Head of caudate nucleus (tissue), 42 donors: ENCODE results near the gene PCDHA9.
"Not testable (repeated sequence)": the region's sequence is repeated elsewhere in the genome, so short reads cannot be mapped to it uniquely, and the experiment has no call there.

Experiments used
- DNase-seq, 42 donors: peaks; one replicate each; pipeline versions ENCODE4 v3.0.0 to v3.0.0-alpha.2; 2020 to 2021; ENCODE audit warnings: mixed read lengths in 7 of 42
- intact Hi-C: fragments of 100-400 bp; cut with DNase I; formaldehyde crosslinking; loops from one replicate; pipeline ENCODE4 v1.15.0; 2022

The PCDHA9 gene, protein sequence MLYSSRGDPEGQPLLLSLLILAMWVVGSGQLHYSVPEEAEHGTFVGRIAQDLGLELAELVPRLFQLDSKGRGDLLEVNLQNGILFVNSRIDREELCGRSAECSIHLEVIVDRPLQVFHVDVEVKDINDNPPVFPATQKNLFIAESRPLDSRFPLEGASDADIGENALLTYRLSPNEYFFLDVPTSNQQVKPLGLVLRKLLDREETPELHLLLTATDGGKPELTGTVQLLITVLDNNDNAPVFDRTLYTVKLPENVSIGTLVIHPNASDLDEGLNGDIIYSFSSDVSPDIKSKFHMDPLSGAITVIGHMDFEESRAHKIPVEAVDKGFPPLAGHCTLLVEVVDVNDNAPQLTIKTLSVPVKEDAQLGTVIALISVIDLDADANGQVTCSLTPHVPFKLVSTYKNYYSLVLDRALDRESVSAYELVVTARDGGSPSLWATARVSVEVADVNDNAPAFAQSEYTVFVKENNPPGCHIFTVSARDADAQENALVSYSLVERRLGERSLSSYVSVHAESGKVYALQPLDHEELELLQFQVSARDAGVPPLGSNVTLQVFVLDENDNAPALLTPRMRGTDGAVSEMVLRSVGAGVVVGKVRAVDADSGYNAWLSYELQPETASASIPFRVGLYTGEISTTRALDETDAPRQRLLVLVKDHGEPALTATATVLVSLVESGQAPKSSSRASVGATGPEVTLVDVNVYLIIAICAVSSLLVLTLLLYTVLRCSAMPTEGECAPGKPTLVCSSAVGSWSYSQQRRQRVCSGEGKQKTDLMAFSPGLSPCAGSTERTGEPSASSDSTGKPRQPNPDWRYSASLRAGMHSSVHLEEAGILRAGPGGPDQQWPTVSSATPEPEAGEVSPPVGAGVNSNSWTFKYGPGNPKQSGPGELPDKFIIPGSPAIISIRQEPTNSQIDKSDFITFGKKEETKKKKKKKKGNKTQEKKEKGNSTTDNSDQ

DNA sequence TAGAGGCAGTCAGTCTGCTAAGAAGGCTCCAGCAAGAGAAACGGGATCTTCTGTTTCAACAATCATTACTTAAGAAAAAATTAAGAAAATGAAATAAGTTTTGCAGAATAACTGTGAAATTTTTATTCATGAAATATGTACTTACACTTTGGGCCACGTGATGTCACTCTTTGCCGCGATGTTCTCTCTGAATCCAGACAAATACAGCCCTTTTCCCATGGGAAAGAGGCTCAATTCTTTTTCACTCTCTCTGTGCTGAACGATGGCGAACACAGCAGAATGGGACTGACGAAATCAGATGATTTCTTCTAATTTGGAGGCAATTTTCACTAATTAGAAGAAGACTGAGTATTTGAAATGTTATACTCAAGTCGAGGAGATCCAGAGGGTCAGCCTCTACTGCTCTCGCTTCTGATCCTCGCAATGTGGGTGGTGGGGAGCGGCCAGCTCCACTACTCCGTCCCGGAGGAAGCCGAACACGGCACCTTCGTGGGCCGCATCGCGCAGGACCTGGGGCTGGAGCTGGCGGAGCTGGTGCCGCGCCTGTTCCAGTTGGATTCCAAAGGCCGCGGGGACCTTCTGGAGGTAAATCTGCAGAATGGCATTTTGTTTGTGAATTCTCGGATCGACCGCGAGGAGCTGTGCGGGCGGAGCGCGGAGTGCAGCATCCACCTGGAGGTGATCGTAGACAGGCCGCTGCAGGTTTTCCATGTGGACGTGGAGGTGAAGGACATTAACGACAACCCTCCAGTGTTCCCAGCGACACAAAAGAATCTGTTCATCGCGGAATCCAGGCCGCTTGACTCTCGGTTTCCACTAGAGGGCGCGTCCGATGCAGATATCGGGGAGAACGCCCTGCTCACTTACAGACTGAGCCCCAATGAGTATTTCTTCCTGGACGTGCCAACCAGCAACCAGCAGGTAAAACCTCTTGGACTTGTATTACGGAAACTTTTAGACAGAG lies at the start of gene PCDHA9:
Gene PCDHA9 (plus strand): TSS at position 244 of the 964 bp plus-strand sequence. CDS start 114 bp downstream, at position 358.
- intact Hi-C loops: not testable (repeated sequence)

DNA sequence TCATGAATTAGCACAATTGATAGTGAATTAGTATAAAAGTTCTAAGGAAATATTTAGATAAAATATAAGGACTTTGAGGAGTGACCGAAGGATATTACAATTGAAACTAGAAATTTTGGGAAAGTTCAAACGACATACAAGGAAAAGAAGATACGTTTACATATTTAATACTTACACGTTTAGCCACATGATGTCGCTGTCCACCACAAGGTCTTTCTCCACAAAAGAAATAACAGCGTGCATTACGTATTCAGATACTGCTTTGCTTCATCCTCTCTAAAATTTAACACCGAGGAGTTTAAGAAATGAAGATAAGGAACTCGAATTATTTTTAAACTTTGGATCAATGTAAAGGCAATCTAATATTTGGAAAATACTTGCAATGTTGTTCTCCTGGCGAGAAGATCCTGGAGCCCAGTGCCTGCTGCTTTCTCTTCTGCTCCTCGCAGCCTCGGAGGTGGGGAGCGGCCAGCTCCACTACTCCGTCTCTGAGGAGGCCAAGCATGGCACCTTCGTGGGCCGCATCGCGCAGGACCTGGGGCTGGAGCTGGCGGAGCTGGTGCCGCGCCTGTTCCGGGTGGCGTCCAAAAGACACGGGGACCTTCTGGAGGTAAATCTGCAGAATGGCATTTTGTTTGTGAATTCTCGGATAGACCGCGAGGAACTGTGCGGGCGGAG lies 47.2 kb upstream of the PCDHA9 start, which contains the start of gene PCDHA3:
Gene PCDHA3 (plus strand): TSS at position 242 of the 678 bp plus-strand sequence.
- DNase-seq: peak in 5 of 42 donors; percentile 31 to 79 (median 50)
- intact Hi-C loops: no loop called here

More for the DNA sequence above, at the start of gene PCDHA9:
- DNase-seq: not testable (repeated sequence)

- intact Hi-C loops: no loop called here
- peak in 24 of 42 donors; percentile 26 to 80 (median 46) for DNase-seq
Measured at GRCh38 chr5:140801494-140801841, 46.7 kb upstream of the PCDHA9 start.

DNA sequence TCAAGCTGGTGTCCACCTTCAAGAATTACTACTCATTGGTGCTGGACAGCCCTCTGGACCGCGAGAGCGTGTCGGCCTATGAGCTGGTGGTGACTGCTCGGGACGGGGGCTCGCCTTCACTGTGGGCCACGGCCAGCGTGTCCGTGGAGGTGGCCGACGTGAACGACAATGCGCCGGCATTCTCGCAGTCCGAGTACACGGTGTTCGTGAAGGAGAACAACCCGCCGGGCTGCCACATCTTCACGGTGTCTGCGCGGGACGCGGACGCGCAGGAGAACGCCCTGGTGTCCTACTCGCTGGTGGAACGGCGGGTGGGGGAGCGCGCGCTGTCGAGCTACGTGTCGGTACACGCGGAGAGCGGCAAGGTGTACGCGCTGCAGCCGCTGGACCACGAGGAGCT lies 45.8 kb upstream of the PCDHA9 start:
- DNase-seq, intact Hi-C loops: not testable (repeated sequence)

DNA sequence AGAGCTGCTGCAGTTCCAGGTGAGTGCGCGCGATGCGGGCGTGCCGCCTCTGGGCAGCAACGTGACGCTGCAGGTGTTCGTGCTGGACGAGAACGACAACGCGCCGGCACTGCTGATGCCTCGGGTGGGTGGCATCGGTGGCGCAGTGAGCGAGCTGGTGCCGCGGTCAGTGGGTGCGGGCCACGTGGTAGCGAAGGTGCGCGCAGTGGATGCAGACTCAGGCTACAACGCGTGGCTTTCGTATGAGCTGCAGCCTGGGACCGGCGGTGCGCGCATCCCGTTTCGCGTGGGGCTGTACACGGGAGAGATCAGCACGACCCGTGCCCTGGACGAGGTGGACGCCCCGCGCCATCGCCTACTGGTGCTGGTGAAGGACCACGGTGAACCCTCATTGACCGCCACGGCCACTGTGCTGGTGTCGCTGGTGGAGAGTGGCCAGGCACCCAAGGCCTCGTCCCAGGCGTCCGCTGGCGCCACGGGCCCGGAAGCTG lies 45.4 kb upstream of the PCDHA9 start:
- intact Hi-C loops: no loop called here
- no peak for DNase-seq

GRCh38 chr5:140806834-140807775 lies 41.1 kb upstream of the PCDHA9 start, which contains the start of gene PCDHA4:
TSS of gene PCDHA4 (plus strand) at chr5:140807068.
- peak in 40 of 42 donors; percentile 32 to 88 (median 66) for DNase-seq
- intact Hi-C loops: no loop called here

- intact Hi-C loops, DNase-seq: not testable (repeated sequence)
Measured at GRCh38 chr5:140808241-140808888, 39.8 kb upstream of the PCDHA9 start.

- DNase-seq: no peak
- intact Hi-C loops: no loop called here
Measured at GRCh38 chr5:140808889-140809291, 39.3 kb upstream of the PCDHA9 start.

GRCh38 chr5:140821375-140822280 lies 26.6 kb upstream of the PCDHA9 start, which contains the start of gene PCDHA5:
TSS of gene PCDHA5 (plus strand) at chr5:140821613.
- intact Hi-C loops: no loop called here
- peak in 26 of 42 donors; percentile 22 to 79 (median 49) for DNase-seq

GRCh38 chr5:140822281-140822629 lies 25.9 kb upstream of the PCDHA9 start:
- no peak for DNase-seq
- intact Hi-C loops: no loop called here

- DNase-seq, intact Hi-C loops: not testable (repeated sequence)
Measured at GRCh38 chr5:140822969-140823368, 25.2 kb upstream of the PCDHA9 start.

GRCh38 chr5:140823475-140823874 lies 24.7 kb upstream of the PCDHA9 start:
- no peak for DNase-seq

DNA sequence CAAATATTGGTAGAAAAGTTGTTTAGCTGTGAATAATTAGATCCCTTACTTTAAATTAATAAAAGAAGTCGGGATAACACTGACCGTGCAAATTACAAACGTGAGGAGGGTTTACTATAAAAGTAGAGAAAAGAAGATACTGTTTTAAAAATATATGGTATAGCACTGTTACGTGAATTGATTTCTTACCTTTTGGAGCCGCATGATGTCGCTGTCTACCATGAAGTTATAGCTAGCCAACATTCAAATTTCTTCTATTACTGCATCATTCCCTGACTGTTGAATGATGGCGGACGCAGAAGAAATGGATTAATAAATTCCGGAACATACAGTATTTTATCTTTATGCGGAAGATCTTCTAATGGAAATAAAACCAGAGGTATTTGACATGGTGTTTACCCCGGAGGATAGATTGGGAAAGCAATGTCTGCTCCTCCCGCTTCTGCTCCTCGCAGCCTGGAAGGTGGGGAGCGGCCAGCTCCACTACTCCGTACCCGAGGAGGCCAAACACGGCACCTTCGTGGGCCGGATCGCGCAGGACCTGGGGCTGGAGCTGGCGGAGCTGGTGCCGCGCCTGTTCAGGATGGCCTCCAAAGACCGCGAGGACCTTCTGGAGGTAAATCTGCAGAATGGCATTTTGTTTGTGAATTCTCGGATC lies 20.3 kb upstream of the PCDHA9 start, which contains the start of gene PCDHA6:
Gene PCDHA6 (plus strand): TSS at position 257 of the 658 bp plus-strand sequence. CDS start 132 bp downstream, at position 389.
- peak in 2 of 42 donors; percentile 20 to 61 for DNase-seq
- intact Hi-C loops: no loop called here

More at GRCh38 chr5:140823475-140823874, 24.7 kb upstream of the PCDHA9 start:
- intact Hi-C loops: no loop called here

DNA sequence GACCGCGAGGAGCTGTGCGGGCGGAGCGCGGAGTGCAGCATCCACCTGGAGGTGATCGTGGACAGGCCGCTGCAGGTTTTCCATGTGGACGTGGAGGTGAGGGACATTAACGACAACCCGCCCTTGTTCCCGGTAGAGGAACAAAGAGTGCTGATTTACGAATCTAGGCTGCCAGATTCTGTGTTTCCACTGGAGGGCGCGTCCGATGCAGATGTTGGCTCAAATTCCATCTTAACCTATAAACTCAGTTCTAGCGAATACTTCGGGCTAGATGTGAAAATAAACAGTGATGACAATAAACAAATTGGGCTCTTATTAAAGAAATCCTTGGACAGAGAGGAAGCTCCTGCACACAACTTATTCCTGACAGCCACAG lies 19.8 kb upstream of the PCDHA9 start:
- peak in 1 of 42 donors; percentile 19 for DNase-seq
- intact Hi-C loops: no loop called here
